ENCODE data around the gene SVIL.
"Not testable (repeated sequence)": the region's sequence is repeated elsewhere in the genome, so short reads cannot be mapped to it uniquely, and the experiment has no call there.

The SVIL gene

DNA sequence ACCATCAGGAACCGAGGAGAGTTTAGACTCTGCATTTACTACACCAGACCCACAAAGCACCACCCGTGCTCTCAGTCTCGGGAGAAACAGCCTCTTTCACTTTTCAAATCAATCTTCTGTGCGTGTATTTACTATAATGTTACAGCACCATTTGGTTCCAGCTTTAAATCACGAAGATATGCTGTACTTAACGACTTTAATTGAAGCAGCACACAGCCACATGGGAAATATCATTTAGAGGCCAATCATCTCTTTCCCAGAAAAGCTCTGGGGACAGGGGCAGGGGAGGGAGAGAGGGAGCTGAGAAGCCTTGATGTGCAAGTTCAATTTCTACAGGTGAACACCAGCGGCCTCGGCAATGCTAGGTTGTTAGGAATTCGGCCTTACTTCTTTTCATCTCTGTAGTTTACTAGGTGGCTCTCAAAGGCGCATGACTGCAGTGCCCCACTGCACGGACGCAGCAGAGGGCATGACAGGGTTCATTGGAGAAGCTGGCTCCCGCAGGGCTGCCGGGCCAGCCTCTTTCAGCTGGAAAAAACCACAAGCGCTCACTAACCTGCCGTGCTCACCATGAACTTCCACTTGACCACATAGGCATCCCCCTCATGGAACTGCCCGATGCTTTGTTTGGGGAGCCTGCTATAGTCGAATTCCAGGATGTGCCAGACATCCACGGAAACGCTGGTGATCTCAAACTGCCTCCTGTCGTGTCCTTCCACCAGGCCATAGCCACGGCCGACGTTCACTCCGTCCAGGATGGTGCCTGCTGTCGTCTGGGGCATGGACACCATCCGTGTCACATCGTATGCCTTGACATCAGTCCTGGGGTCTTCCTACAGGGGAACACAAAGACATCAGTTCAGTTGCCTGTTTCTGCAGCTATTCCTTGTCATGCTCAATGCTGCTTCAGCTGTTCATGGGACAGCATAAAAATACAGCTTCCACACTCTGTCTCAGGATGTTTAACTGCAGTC lies 154.5 kb downstream of the SVIL start:
- no peak for DNase-seq

DNA sequence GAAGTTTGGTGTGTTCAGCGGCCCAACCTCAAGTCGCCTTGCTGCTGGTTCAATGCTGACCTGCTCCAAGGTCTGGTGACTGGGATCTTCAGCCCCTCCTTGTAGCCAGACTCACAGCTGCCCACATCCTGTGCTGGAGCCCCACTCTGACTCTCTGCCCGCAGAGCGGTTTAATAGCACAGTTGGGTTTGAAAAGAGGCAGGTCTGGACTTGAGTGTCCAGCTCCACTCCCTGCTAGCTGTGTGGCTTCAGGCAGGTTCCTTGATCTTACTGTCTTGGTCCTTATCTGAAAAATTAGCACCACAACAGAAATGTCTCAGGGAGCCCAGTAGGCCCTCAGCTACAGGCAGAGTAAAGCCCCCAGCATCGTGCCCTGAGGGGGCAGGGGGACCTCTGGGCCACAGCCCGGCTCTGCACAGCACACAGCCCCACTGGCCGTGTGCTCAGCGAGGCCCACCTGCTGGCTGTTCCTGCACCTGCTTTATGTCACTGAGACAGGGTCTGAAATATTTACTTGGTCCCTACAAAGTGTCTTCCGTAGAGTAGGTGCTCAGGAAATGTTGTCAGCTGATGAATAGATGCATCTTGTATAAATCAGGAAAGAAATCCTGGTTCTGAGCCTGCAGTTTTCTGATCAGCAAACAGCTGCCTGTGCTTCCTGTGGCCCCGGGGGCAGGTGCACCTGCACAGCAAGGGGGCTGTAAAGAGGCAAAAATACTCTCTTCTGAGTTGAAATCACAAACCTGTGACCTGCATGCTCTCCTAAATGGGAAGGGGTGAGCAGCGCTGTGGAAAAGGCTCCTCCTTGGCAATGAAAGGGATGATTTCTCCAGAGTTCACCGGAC lies 155.5 kb downstream of the SVIL start:
- DNase-seq = no peak

GRCh38 chr10:29473406-29474100 lies 161.2 kb downstream of the SVIL start:
- no peak for DNase-seq

DNA sequence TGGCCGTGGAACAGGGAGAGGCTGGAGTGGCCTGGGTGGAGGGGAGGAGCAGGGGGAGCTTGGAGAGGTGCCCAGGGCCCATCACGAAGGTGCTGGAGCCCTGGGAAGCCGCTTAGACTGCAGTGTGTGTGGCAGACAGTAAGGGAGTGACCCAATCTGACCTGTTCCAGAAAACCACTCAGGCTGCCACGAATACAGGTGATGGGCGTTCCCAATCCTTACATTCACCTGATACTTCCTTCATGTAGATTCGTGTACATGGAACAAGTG lies 161.7 kb downstream of the SVIL start:
- DNase-seq = no peak

- DNase-seq = no peak
Measured at GRCh38 chr10:29472301-29473086, 162.3 kb downstream of the SVIL start.

- DNase-seq = no peak
Measured at GRCh38 chr10:29471544-29471859, 163.3 kb downstream of the SVIL start.

GRCh38 chr10:29470843-29471543 lies 163.8 kb downstream of the SVIL start:
- DNase-seq = no peak

DNA sequence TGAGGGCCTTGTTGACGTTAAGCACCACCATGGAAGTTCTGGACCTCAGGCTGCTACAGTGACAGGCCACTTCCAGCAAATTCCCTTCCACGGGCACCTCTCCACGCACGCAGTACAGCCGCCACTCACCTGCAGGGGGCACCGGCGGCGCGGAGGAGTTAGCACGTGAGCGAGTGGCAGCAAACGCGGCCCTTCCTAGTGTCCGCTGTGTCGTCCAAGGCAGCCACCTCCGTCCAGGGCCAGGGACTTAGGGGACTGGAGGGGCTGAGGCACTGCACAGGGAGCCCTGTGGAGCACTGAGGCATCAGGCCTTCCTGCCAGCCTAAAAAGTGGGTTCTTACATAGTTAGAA lies 164.4 kb downstream of the SVIL start:
- DNase-seq = no peak

GRCh38 chr10:29469481-29470354 lies 165.1 kb downstream of the SVIL start:
- no peak for DNase-seq

GRCh38 chr10:29465384-29465783 lies 169.4 kb downstream of the SVIL start:
- no peak for DNase-seq

DNA sequence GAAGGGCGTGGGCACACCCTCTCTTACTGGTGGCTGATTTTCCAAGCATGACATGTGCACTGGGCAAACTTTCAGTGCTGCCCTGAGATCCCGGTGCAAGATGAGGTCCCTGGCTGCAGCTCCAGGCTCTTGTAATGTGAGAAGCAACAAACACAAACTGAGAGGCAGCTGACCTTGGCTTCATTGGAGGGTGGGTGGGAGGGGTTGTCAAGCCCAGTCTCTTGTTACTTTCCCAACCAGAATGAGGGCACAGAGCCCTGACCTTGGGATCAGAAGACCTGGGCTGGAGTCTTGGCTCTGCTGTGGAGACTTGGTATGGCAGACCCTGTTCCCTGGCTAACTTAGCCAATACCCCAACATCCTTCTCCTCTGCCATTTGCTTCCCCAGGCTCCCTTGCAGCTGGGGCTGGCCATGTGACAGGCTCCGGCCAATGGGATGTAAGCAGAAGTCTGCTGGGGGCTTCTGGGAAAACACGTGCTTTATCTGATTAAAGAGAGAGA lies 170.1 kb downstream of the SVIL start:
- DNase-seq = not testable (repeated sequence)

GRCh38 chr10:29461042-29461441 lies 173.7 kb downstream of the SVIL start:
- no peak for DNase-seq

DNA sequence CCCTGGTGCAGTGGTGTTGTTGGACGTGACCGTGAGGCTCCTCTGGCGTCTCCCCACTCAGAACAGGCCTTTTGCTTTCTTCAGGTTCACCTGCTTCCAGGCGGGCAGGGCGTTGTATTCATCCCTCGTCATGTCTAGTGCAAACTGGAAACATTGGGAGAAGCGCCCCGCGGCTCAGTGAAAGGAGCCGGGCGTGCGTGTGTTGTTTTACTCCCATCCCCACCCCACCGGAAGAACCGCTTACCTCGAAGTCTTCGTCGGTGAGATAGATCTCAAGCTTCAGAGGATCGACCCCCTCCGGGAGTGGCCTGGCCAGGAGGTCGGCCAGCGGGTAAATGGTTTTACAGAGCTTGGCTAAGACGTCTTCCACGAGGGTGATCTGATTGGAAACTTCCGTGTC lies 176.6 kb downstream of the SVIL start:
- not testable (repeated sequence) for DNase-seq

DNA sequence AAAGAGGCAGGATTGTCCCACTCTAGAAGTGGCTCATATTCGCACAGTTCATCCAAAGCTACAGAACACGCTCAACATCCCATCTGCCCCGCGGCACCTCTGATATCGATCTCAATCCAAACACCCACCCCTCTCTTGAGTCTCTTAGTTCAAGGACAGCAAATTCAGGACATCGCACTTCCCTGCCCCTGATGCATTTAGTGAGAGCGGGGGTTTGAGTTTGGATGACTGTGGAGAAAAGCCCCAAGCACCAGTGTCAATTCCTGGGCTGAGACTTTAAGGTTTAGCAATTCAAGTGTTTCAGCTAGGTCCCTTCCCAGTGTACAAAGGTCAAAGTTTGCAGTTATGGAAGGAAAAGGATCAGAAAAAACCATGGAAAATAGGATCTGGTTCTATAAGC lies 179.7 kb downstream of the SVIL start:
- DNase-seq = no peak

DNA sequence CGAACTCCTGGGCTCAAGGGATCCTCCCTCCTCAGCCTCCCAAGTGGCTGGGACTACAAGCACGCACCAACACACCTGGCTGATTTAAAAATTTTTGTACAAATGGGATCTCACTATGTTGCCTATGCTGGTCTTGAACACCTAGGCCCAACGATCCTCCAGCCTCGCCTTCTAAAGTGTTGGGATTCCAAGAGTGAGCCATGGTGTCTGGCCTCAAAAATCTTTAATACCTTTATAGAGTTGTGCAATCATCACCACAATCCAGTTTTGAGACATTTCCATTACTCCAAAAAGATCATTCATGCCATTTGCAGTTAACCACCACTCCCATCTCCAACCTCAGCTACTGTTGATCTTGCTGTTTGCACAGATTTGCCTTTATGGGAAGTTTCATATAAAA lies 180.5 kb downstream of the SVIL start:
- DNase-seq = no peak

GRCh38 chr10:29452546-29452945 lies 182.2 kb downstream of the SVIL start:
- no peak for DNase-seq

DNA sequence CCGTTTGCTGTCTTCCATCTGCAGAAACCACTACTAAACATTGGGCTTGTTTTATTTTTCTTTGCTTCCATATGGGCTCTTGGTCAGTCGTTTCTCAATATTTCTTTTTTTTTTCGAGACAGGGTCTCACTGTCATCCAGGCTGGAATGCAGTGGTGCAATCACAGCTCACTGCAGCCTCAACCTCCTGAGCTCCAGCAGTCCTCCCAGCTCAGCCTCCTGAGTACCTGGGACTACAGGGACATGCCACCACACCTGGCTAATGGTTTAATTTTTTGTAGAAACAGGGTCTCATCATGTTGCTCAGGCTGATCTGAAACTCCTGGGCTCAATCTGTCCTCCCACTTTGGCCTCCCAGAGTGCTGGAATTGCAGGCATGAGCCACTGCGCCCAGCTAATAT lies 182.8 kb downstream of the SVIL start:
- no peak for DNase-seq

- no peak for DNase-seq
Measured at GRCh38 chr10:29450405-29450804, 184.4 kb downstream of the SVIL start.

DNA sequence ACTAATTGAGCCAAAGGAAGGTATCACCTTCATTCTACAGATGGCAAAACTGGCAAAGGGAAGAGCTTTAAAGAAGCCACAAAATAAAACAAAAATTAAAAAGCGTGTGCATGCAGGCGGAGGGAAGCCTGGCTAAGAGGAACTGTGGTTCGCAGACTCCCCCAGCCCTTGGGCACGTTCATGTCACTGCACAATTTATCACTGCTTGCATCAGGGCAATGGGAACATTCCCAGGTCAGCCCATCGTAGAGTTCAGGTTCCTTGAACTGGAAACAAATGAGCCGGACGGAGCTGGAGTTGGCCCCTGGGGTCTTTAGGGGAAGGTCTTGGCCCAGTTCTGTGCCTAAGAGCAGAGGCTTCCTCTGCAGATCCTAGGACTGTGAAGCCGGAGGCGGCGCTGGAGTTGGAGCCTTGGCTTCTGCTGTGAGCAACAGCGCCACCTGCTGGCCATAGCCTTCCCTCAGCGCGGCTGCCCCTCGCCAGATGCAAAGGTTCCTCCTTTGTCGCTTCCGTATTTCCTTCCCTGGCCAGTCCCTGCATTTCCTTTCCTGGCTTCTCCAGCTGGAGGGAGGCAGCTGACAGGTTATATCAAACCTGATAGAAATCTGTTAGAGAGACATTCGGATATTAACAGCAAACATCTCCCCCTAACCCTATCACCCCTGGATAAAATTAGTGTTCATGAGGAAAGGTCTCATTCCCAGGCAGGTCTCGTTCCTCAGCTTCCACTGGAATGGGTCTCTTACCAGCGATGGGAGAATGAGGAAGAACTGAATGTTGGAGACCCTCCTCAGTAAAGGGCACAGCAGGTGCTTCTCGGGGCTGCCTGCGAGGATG lies 185.8 kb downstream of the SVIL start:
- DNase-seq = peak; percentile 81

DNA sequence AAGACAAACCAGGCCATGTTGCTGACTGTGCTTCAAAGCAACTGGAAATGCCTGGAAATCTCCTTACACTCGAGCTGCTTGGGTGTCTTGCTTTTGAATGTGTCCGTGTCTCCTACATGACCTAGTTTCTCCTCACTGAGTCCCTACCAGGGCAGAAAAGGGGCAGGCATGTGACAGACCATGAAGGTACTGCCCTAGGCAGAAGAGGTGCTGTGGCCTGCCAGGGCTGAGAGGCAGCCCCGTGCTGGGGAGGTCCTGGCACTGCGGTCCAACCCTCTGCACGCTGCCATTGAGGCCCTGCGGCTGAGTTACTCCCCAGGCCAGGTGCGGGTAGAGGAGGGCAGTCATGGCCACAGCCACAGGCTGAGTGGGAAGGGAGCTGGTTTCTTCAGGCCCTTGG lies 186.6 kb downstream of the SVIL start:
- no peak for DNase-seq
